Stimulated activated CD4-positive, alpha-beta T cell treated with anti-CD3 and anti-CD28 coated beads, Interleukin-4, amount 100 ng/mL, for 4 hours (primary cell): ENCODE measurements around the gene PIK3R1.
A peak's percentile ranks its signal among the peaks of the same experiment; 100 is the strongest.
"Not testable (repeated sequence)": the region's sequence is repeated elsewhere in the genome, so short reads cannot be mapped to it uniquely, and the experiment has no call there.

Source experiments
- DNase-seq, 2 experiments: peaks; one replicate each; pipeline ENCODE4 v3.0.0-alpha.2; 2020

Gene PIK3R1

DNA sequence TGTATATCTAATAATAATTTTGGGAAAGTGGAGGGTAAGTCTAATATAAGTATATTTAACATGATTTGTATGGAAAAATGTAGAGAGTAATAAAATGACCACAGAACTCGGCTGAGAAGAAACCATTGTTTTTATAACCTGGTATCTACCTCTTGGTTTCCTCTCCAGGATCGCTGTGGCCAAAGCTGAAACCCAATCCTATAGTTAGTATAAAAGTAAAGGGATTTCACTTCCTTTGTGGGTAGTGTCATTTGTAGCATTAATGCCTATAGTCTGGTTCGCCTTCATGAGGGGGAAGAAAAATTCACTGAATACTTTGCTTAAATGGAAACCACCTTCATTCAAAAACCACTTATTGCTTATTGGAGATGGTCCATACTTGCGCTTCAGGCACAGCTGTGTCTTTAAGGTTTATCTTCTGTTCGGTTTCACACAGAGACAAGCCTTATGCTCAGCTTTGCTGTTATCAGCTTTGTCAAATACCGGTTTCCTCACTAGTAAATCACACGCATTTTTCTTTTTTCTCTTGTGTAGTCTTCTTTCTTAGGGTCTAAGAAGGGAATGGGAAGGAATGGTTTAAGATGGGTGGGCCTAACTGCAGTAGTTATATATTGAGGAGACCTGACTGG lies 12.1 kb downstream of the PIK3R1 start:
- DNase-seq: no peak

DNA sequence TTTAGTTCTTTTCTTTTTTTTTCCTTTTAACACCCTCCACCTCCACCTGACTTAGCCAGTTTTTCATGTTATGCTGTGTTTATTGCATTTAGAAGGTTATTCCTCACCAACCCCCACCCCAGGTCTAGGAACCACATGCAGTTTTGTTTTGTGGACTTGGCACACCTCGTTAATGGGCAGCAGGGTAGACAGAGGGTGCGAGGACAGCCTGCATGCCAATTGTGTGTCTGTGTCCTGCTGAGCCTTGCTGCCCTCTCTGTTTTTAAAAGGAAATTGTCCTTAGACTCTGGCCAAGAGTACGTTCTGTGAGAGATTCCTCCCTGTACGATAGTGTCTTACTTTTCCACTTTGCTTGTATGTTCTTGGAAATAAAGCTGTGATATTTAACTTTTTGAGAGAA lies 13.9 kb downstream of the PIK3R1 start:
- no peak for DNase-seq

- DNase-seq: no peak
These were observed 14.7 kb downstream of the PIK3R1 start for GRCh38 chr5:68230285-68230684.

DNA sequence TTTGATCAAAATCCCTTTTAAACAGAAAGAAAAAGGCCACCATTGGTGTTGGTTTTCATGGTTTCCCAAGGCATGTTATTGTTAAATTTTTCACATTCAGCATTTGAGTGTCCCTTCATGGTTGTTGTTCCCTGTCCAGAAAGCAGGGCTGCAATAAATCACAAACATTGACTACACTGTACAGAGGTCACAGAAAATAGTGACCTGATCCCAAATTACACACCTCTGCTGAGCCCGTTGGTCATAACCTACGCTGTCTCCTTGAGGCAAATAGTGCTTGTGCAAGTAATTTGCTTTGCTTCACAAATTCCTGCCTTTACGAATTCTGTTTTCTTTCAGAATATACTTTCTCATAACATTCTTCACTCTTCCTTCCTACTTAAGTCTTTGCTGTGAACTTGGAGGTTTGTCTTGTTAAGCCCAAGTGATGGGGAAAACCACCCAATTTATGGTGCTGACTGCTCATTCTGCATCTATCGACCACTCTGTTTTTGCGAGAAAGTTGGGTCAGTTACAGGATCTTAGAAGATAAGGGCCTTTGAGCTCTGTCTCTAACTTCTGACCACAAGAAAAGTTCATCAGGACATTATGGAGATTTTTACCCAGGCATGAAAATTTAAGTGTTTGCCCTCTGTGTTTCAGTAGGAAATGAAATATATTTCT lies 16.0 kb downstream of the PIK3R1 start:
- no peak for DNase-seq

GRCh38 chr5:68232277-68232676 lies 16.7 kb downstream of the PIK3R1 start:
- DNase-seq: no peak

DNA sequence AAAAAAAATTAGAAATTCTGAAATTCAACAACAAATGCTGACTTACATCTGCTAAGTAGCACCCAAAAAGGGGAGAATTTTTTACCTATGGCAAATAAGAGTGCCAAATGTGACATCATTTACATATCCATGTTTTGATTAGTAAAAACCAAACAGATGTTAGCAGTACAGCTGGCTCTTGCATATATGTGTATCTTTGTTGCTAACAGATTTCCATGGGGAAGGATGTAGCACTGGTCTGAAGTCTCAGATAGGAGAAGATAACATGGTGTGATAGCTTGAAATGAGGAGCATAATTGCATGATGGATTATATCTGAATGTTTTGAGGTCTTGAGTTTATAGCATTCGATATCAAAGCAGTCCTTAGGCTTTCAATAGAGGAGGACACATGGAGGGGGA lies 17.5 kb downstream of the PIK3R1 start:
- no peak for DNase-seq

DNA sequence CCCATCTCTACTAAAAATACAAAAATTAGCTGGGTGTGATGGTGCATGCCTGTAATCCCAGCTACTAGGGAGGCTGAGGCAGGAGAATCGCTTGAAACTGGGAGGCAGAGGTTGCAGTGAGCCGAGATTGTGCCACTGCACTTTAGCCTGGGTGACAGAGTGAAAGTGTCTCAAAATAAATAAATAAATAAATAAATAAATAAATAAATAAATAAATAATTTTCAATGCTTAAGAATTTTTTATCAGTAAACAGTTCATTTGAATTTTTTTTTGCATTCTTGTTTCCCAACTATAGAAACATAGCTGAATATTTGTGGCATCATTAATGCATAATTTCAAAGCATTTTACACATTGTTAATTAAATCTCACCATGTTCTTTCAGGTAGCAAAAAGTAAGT lies 19.7 kb downstream of the PIK3R1 start:
- not testable (repeated sequence) for DNase-seq

DNA sequence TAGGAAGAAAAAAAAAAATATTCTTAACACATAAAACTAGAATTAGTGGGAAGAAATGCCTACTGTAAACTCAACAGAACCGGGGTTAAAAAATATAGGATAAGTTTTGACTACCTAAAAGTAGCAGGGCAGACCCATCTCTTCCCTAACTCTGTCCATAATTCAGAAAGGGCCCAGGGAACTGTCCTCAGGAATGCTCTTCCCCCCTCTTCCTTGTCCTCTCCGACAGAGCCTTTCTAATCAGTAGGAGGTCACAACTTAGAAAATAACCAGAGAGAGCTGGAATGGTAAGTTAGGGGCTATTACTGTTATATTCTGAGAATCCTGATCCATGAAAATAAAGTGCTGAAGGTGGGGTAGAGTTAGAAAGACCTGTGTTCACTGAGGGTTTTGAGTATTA lies 22.2 kb downstream of the PIK3R1 start:
- no peak for DNase-seq

GRCh38 chr5:68239487-68239886 lies 23.9 kb downstream of the PIK3R1 start:
- DNase-seq: peak; percentile 65 to 87

GRCh38 chr5:68240202-68240601 lies 24.6 kb downstream of the PIK3R1 start:
- no peak for DNase-seq

GRCh38 chr5:68240771-68241170 lies 25.2 kb downstream of the PIK3R1 start:
- no peak for DNase-seq

DNA sequence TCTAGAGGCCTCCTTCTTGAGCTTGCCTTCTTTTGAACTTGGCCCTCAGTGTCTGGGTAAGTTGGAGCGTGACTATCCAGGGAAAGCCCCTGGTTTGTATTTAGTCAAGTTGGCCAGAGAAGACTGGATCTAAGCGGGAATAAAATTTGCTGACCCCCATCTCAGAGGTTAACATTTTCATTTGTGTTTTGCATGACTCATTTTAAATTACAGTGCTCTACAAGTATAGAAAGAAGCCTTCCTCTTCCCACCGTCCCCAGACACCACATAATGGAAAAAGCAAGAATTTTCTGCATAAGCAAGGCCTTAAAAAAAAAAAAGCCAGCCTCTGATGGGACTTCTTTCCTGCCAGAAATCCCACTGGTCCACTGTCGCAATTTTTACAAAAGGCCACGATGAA lies 27.2 kb downstream of the PIK3R1 start:
- no peak for DNase-seq

- DNase-seq: no peak
These were observed 27.7 kb downstream of the PIK3R1 start for GRCh38 chr5:68243251-68243650.

DNA sequence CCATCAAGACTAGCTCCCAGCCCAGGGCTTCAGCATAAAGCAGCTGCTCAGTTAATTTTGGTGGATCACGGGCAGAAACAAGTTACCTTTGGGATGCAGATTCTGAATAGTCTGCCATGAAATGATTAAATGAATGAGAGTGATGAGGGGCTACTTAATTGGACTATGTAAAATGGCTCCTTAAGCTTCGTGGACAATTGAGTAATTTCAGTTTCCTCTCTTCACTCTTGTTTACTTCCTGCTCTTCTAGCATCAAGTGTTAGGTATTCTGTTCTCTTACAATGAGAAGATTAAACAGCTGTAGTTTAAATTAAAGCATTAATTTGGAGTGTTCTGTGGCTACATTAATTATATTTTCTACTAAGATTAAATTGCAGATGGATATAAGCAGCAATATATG lies 28.1 kb downstream of the PIK3R1 start:
- no peak for DNase-seq

DNA sequence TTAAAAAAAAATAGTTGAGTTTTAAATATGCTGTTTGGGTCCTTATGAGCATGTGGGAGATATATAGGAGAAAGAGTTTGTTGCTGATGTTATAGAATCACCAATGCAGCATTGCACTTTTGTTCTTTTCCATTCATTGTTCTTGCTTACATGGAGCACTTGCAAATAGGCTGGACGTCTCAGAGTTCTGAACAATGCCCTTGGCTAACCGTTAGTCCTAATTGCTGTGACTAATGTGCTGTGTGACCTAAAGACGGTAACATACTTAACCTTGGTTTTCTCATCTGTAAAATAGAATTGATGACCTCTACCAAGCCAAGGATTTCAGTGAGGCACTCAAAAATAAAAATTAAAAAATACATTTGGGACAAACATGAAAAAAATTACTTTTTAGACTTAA lies 29.8 kb downstream of the PIK3R1 start:
- DNase-seq: no peak

GRCh38 chr5:68246802-68247201 lies 31.2 kb downstream of the PIK3R1 start:
- no peak for DNase-seq

GRCh38 chr5:68247627-68248026 lies 32.1 kb downstream of the PIK3R1 start:
- DNase-seq: no peak

- no peak for DNase-seq
These were observed 33.3 kb downstream of the PIK3R1 start for GRCh38 chr5:68248896-68249295.

GRCh38 chr5:68249520-68249919 lies 34.0 kb downstream of the PIK3R1 start:
- no peak for DNase-seq

- DNase-seq: no peak
These were observed 35.2 kb downstream of the PIK3R1 start for GRCh38 chr5:68250661-68251298.

DNA sequence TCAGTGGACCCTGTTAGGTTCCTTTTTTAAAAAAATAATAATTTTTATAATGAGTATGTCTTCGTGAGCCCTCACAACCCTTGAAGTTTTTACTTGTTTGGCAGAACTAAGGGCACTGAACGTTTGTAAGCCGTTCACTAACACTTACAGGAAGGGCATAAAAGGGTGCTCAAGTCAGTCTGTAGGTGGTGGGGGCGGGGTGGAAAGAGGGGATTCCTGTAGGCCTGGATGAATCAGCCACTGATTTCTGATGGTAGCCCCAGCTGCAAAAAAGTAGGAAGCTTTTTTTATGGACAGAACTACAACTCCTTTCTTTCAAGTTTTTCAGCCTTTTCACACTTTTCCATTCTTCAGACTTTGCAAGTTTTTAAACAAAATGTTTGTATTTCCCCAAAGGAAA lies 35.8 kb downstream of the PIK3R1 start:
- DNase-seq: peak; percentile 67 to 76

GRCh38 chr5:68251804-68252522 lies 36.4 kb downstream of the PIK3R1 start:
- no peak for DNase-seq

GRCh38 chr5:68252673-68253623 lies 37.4 kb downstream of the PIK3R1 start:
- peak; percentile 28 to 34 for DNase-seq
